Testis (tissue), 2 donors: ENCODE results near the gene CACNB4.

Source experiments
- CTCF ChIP-seq, 3 experiments: fragments of 450-650 bp in 2 of 3; fragments of 200-600 bp in 1 of 3; sonication (generic) in 1 of 3; IDR thresholded peaks; one replicate each; pipeline ENCODE4 v1.5.1; 2016 to 2019; ENCODE audit warnings: antibody characterized with exemption in 3 of 3, mild to moderate bottlenecking in 2 of 3, moderate library complexity in 1 of 3
- POLR2A ChIP-seq: fragments of 450-650 bp; IDR thresholded peaks from one replicate; pipeline ENCODE4 v1.6.1; 2017; ENCODE audit warnings: antibody characterized with exemption, mild to moderate bottlenecking, moderate library complexity

DNA sequence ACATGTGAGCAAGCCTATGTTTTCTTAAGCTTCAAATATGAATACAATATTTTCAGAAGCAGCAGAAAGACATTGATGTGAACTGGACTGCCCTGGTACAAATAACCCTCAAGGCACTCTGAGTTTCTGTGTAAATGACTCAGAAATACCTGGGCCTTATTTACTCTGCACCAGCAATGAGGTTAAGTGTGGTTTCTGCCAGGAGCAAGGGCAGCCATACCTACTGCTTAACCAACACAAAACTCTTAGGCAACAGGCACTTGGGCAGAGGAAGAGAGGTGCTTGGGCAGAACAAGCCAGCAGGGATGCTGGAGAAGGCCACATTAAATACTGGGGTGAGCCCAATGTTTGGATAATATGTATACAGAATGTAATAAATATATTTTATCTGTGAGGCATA lies 241.2 kb downstream of the CACNB4 start:
- no peak for TF ChIP-seq CTCF (IDR thresholded peaks at IDR 0.05)
- TF ChIP-seq POLR2A: no peak
